IMR-90 (cell line): ENCODE measurements around the gene RAI1. TPM values are rescaled to one million over a fixed set of nuclear protein-coding genes. Genes with fewer than 3 reads are reported as not detected.

Source experiments
- ATAC-seq: fragments of 200-7000 bp; cut with Tn5 transposase; 2 replicates; pipeline ENCODE4 v1.9.1; 2020; ENCODE audit warnings: low read depth, mild to moderate bottlenecking, moderate library complexity
- BruUV-seq: library from RNA; stranded (reverse); fragments of 400-500 nt; replicated peaks from 2 replicates; lab custom pipeline; 2021; lab: Mats Ljungman, UMichigan
- CTCF ChIA-PET: fragments of 300-600 bp; formaldehyde crosslinking; extraction: SDS; loops from one replicate; lab custom pipeline; 2021; ENCODE audit warnings: antibody characterized with exemption; lab: Yijun Ruan, JAX
- POLR2A ChIA-PET: fragments of 300-600 bp; sonication (Branson Sonifier 250); formaldehyde crosslinking; loops from one replicate; lab custom pipeline; 2022; ENCODE audit warnings: antibody characterized with exemption; ENCODE audit not compliant: unreplicated experiment; lab: Charles Lee
- DNase-seq: peaks from one replicate; pipeline ENCODE4 v3.0.0; 2013
- H2AFZ ChIP-seq: replicated peaks from 2 replicates; pipeline ENCODE3; 2013; ENCODE audit warnings: low read length, mild to moderate bottlenecking; ENCODE audit not compliant: poor library complexity
- H2AK5ac ChIP-seq: 2 replicates; pipeline ENCODE4 v1.6.1; 2013; ENCODE audit warnings: low read depth, low read length, inconsistent platforms
- H2AK9ac ChIP-seq: replicated peaks from 2 replicates; pipeline ENCODE3; 2013; ENCODE audit warnings: mild to moderate bottlenecking, low read depth, low read length, moderate library complexity; ENCODE audit not compliant: poor library complexity
- H2BK120ac ChIP-seq: 2 replicates; pipeline ENCODE4 v1.6.1; 2013; ENCODE audit warnings: low read depth, low read length, inconsistent platforms
- H2BK15ac ChIP-seq: 3 replicates; pipeline ENCODE4 v1.6.1; 2013; ENCODE audit warnings: low read depth, low read length, inconsistent platforms
- H2BK20ac ChIP-seq: 2 replicates; pipeline ENCODE4 v1.6.1; 2013; ENCODE audit warnings: low read depth, mild to moderate bottlenecking, inconsistent platforms, low read length, moderate library complexity
- H2BK5ac ChIP-seq: 2 replicates; pipeline ENCODE4 v1.6.1; 2013; ENCODE audit warnings: mild to moderate bottlenecking, low read depth, low read length, inconsistent platforms; ENCODE audit not compliant: poor library complexity, severe bottlenecking
- H3K14ac ChIP-seq: replicated peaks from 2 replicates; pipeline ENCODE4 v1.6.1; 2013; ENCODE audit warnings: low read depth, low read length, inconsistent platforms
- H3K18ac ChIP-seq: 2 replicates; pipeline ENCODE4 v1.6.1; 2013; ENCODE audit warnings: low read depth, low read length, control low read depth
- H3K23ac ChIP-seq: 2 replicates; pipeline ENCODE4 v1.6.1; 2013; ENCODE audit warnings: low read depth, low read length, inconsistent platforms
- H3K27ac ChIP-seq: 2 replicates; pipeline ENCODE4 v1.5.1; 2013; ENCODE audit warnings: mild to moderate bottlenecking, control low read depth, low read length; ENCODE audit not compliant: insufficient read depth
- H3K27me3 ChIP-seq: 2 replicates; pipeline ENCODE4 v1.6.1; 2013; ENCODE audit warnings: low read length; ENCODE audit not compliant: control insufficient read depth, insufficient read depth
- H3K36me3 ChIP-seq: 2 replicates; pipeline ENCODE4 v1.6.1; 2013; ENCODE audit warnings: low read length, mixed read lengths; ENCODE audit not compliant: control insufficient read depth, insufficient read depth
- H3K4ac ChIP-seq: 2 replicates; pipeline ENCODE4 v1.6.1; 2013; ENCODE audit warnings: low read depth, low read length, inconsistent platforms
- H3K4me1 ChIP-seq: 2 replicates; pipeline ENCODE4 v1.6.1; 2013; ENCODE audit warnings: low read length, mixed read lengths; ENCODE audit not compliant: control insufficient read depth, insufficient read depth
- H3K4me2 ChIP-seq: 2 replicates; pipeline ENCODE4 v1.6.1; 2013; ENCODE audit warnings: low read depth, mild to moderate bottlenecking, control low read depth, low read length, moderate library complexity
- H3K4me3 ChIP-seq: 2 replicates; pipeline ENCODE4 v1.5.1; 2013; ENCODE audit warnings: low read depth, mild to moderate bottlenecking, control low read depth, low read length, moderate library complexity; ENCODE audit not compliant: insufficient read depth
- H3K56ac ChIP-seq: 2 replicates; pipeline ENCODE4 v1.6.1; 2013; ENCODE audit warnings: low read length, inconsistent platforms; ENCODE audit not compliant: insufficient read depth; ENCODE audit errors: extremely low read depth
- H3K79me1 ChIP-seq, 2 experiments: 2 replicates each; pipeline ENCODE4 v1.6.1; 2013; ENCODE audit warnings: low read length in 2 of 2, inconsistent platforms in 1 of 2, low read depth in 1 of 2
- H3K9ac ChIP-seq: 2 replicates; pipeline ENCODE4 v1.6.1; 2013; ENCODE audit warnings: low read depth, low read length, control low read depth
- H3K9me1 ChIP-seq: 2 replicates; pipeline ENCODE4 v1.6.1; 2013; ENCODE audit warnings: low read length, inconsistent platforms; ENCODE audit not compliant: insufficient read depth
- H3K9me3 ChIP-seq: 2 replicates; pipeline ENCODE4 v1.6.1; 2013; ENCODE audit warnings: low read length; ENCODE audit not compliant: control insufficient read depth, insufficient read depth
- H4K20me1 ChIP-seq: 2 replicates; pipeline ENCODE4 v1.6.1; 2013; ENCODE audit warnings: low read length, inconsistent platforms; ENCODE audit not compliant: insufficient read depth
- H4K5ac ChIP-seq: 2 replicates; pipeline ENCODE4 v1.6.1; 2013; ENCODE audit warnings: mild to moderate bottlenecking, low read depth, low read length, control low read depth
- H4K8ac ChIP-seq, 2 experiments: 2 replicates each; pipeline ENCODE4 v1.6.1; 2013; ENCODE audit warnings: low read depth in 2 of 2, low read length in 2 of 2, control low read depth in 1 of 2, inconsistent platforms in 1 of 2
- H4K91ac ChIP-seq: 2 replicates; pipeline ENCODE4 v1.6.1; 2013; ENCODE audit warnings: low read depth, low read length, inconsistent platforms; ENCODE audit not compliant: insufficient read depth
- BHLHE40 ChIP-seq: fragments of 150-350 bp; IDR thresholded peaks from 2 replicates; pipeline ENCODE4 v1.6.1; 2016; ENCODE audit warnings: mild to moderate bottlenecking, low read depth, low read length
- CEBPB ChIP-seq: IDR thresholded peaks from 2 replicates; pipeline ENCODE4 v1.6.1; 2012; ENCODE audit warnings: low read depth, low read length, improper control_type of control experiment
- CHD1 ChIP-seq: IDR thresholded peaks from 2 replicates; pipeline ENCODE4 v1.6.1; 2012; ENCODE audit warnings: low read depth, low read length, improper control_type of control experiment
- CTCF ChIP-seq: conservative IDR thresholded peaks from 2 replicates; pipeline ENCODE4 v1.5.1; 2012; ENCODE audit warnings: mild to moderate bottlenecking, low read depth, low read length, improper control_type of control experiment
- ELK1 ChIP-seq: fragments of 150-350 bp; IDR thresholded peaks from 2 replicates; pipeline ENCODE4 v1.6.1; 2016; ENCODE audit warnings: low read depth, mild to moderate bottlenecking, low read length, moderate library complexity, borderline replicate concordance
- FOS ChIP-seq: fragments of 150-350 bp; IDR thresholded peaks from 2 replicates; pipeline ENCODE4 v1.6.1; 2016; ENCODE audit warnings: low read depth, low read length
- MAFK ChIP-seq: IDR thresholded peaks from 2 replicates; pipeline ENCODE4 v1.6.1; 2012; ENCODE audit warnings: low read depth, low read length, improper control_type of control experiment
- MAZ ChIP-seq: IDR thresholded peaks from 2 replicates; pipeline ENCODE4 v1.6.1; 2012; ENCODE audit warnings: low read depth, mild to moderate bottlenecking, low read length, improper control_type of control experiment, moderate library complexity, borderline replicate concordance
- MXI1 ChIP-seq: IDR thresholded peaks from 2 replicates; pipeline ENCODE4 v1.6.1; 2012; ENCODE audit warnings: low read depth, mild to moderate bottlenecking, low read length, moderate library complexity, borderline replicate concordance
- NFE2L2 ChIP-seq: fragments of 150-350 bp; IDR thresholded peaks from 2 replicates; pipeline ENCODE4 v1.6.1; 2016; ENCODE audit warnings: low read depth, mild to moderate bottlenecking, low read length
- POLR2A ChIP-seq: IDR thresholded peaks from 2 replicates; pipeline ENCODE4 v1.6.1; 2012; ENCODE audit warnings: mild to moderate bottlenecking, low read depth, low read length
- RAD21 ChIP-seq: IDR thresholded peaks from 2 replicates; pipeline ENCODE4 v1.6.1; 2012; ENCODE audit warnings: low read length, improper control_type of control experiment
- RCOR1 ChIP-seq: IDR thresholded peaks from 2 replicates; pipeline ENCODE4 v1.6.1; 2012; ENCODE audit warnings: mild to moderate bottlenecking, low read length, improper control_type of control experiment; ENCODE audit not compliant: insufficient replicate concordance
- RFX5 ChIP-seq: IDR thresholded peaks from 2 replicates; pipeline ENCODE4 v1.8.0; 2012; ENCODE audit warnings: low read depth, mild to moderate bottlenecking, low read length, moderate library complexity
- SMC3 ChIP-seq: fragments of 150-350 bp; IDR thresholded peaks from 2 replicates; pipeline ENCODE4 v1.6.1; 2016; ENCODE audit warnings: low read depth, mild to moderate bottlenecking, antibody characterized with exemption, low read length, moderate library complexity
- USF2 ChIP-seq: fragments of 150-350 bp; IDR thresholded peaks from 2 replicates; pipeline ENCODE4 v1.6.1; 2017; ENCODE audit warnings: mild to moderate bottlenecking, antibody characterized with exemption, low read length, low read depth
- WGBS, 2 experiments: methylation state at CpG; one replicate each; pipeline versions ENCODE4 v1.1.5 to v1.1.7; 2013; ENCODE audit warnings: missing lambda C conversion rate in 2 of 2; ENCODE audit not compliant: insufficient read length in 1 of 2; ENCODE audit errors: extremely low coverage in 2 of 2; 5-methylcytosine and 5-hydroxymethylcytosine counted together
- dilution Hi-C: fragments of 300-500 bp; cut with HindIII; formaldehyde crosslinking; loops from one replicate; pipeline ENCODE4 v1.14.3; 2018; ENCODE audit warnings: low sequenced_read_pairs; ENCODE audit not compliant: unreplicated experiment
- in situ Hi-C: fragments of 300-500 bp; cut with MboI; formaldehyde crosslinking; loops from 3 replicates; pipeline ENCODE4 v1.14.3; 2019; ENCODE audit warnings: low sequenced_read_pairs, inconsistent platforms, mixed read lengths
- intact Hi-C: fragments of 100-400 bp; cut with micrococcal nuclease; formaldehyde crosslinking; loops from 2 replicates; pipeline ENCODE4 v1.10.0; 2022
- polyA plus RNA-seq, 3 experiments: library from polyadenylated mRNA; depleted of rRNA; stranded (reverse); fragments of >200 nt; gene quantifications; 2 replicates each; pipeline ENCODE4 v1.2.3, GENCODE V29; 2012; ENCODE audit warnings: low replicate concordance in 1 of 3
- total RNA-seq: library from RNA; depleted of rRNA; stranded (reverse); fragments of >200 nt; gene quantifications from 2 replicates; pipeline ENCODE4 v1.2.3, GENCODE V29; 2012

RAI1 gene
- total and polyA plus RNA-seq, 2 of the 4 experiments (the other 2 are of a cell fraction), result 1.8 to 10.5 TPM

- Histone ChIP-seq H2BK120ac (no peak overlapping the region), H3K27ac (no peak overlapping the region), H2BK15ac (no peak overlapping the region), H2BK5ac (no peak overlapping the region), H2AFZ (no peak overlapping the region), H3K36me3 (peaks cover 5% of the 10 kb centered on the region; the same call in 1 of the 2 replicates), H2BK20ac (no peak overlapping the region), H3K4me3 (no peak overlapping the region), H4K8ac (no peak overlapping the region), H2AK9ac (no peak overlapping the region), H3K56ac (no peak overlapping the region), H3K79me1 (peaks cover 42 to 92% of the 10 kb centered on the region in 2 experiments), H3K14ac (no peak overlapping the region), H2AK5ac (no peak overlapping the region), H4K20me1 (peaks cover 82% of the 10 kb centered on the region), H3K9me3 (no peaks in the 10 kb centered on the region), H3K27me3 (no peaks in the 10 kb centered on the region), H3K4ac (no peak overlapping the region), H3K4me2 (no peak overlapping the region), H4K5ac (no peak overlapping the region), H3K9me1 (peaks cover 32% of the 10 kb centered on the region), H3K4me1 (peaks cover 20% of the 10 kb centered on the region), H4K91ac (no peak overlapping the region), H3K18ac (no peak overlapping the region), H3K23ac (no peak overlapping the region), H3K9ac (no peak overlapping the region)
- no CpG with 5 or more reads among the region's 8 CpGs for WGBS, 2 experiments
- ChIA-PET POLR2A (interaction anchor here (0.6 kb wide), 1 partner anchor 13 kb away, joined by 6 read pairs; no protein-coding TSS in a partner anchor), CTCF (interaction anchor here (1.1 kb wide), 1 partner anchor 38 kb away, joined by 3 read pairs; no protein-coding TSS in a partner anchor)
- in situ Hi-C loops, result no loop called here
- DNase-seq, result no peak
- no peak for ATAC-seq
- intact Hi-C loops, result loop anchor here (10.0 kb wide), 1 partner anchor 394 kb away; no protein-coding TSS in a partner anchor
- no TSS peak for BruUV-seq
- dilution Hi-C loops, result no loop called here
- TF ChIP-seq USF2 (no peak), BHLHE40 (no peak), NFE2L2 (no peak), ELK1 (no peak), POLR2A (no peak), CHD1 (no peak), MAZ (no peak), RFX5 (no peak), CEBPB (no peak), SMC3 (no peak), RCOR1 (no peak), MAFK (no peak), CTCF (no peak), RAD21 (no peak), MXI1 (no peak), FOS (no peak)
Measured at GRCh38 chr17:17748604-17749003, 67.3 kb downstream of the RAI1 start.
